HepG2 (cell line): ENCODE measurements around the gene NOTUM. TPM values are rescaled to one million over a fixed set of nuclear protein-coding genes. Genes with fewer than 3 reads are reported as not detected.

Experiments
- BRF2 ChIP-seq: sonication (generic); formaldehyde crosslinking; IDR thresholded peaks from 2 replicates; pipeline ENCODE4 v1.8.1; 2022; ENCODE audit warnings: mild to moderate bottlenecking, missing genetic modification reagents
- CCAR2 ChIP-seq: fragments of 200-400 bp; formaldehyde crosslinking; optimal IDR thresholded peaks from 2 replicates; pipeline ENCODE3; 2018; ENCODE audit warnings: low read depth, mild to moderate bottlenecking, low read length, moderate library complexity
- CREM ChIP-seq, 2 experiments: sonication (generic) in 1 of 2; formaldehyde crosslinking in 1 of 2; IDR thresholded peaks; 2 replicates each; pipeline versions ENCODE4 v1.4.0 to v1.6.1; 2016 to 2020; ENCODE audit warnings: antibody characterized with exemption in 1 of 2, mild to moderate bottlenecking in 1 of 2, missing genetic modification reagents in 1 of 2
- ELF3 ChIP-seq: IDR thresholded peaks from 2 replicates; pipeline ENCODE4 v1.6.1; 2016; ENCODE audit warnings: missing genetic modification reagents, missing compliant biosample characterization
- GFI1 ChIP-seq: sonication (generic); formaldehyde crosslinking; IDR thresholded peaks from 2 replicates; pipeline ENCODE4 v1.5.0; 2020; ENCODE audit warnings: missing genetic modification reagents, mild to moderate bottlenecking, borderline replicate concordance
- KLF11 ChIP-seq: IDR thresholded peaks from 2 replicates; pipeline ENCODE4 v1.6.1; 2016; ENCODE audit warnings: missing compliant biosample characterization
- MTF1 ChIP-seq: sonication (generic); formaldehyde crosslinking; IDR thresholded peaks from 2 replicates; pipeline ENCODE4 v1.5.0; 2020; ENCODE audit warnings: missing genetic modification reagents
- NR1H2 ChIP-seq: sonication (generic); formaldehyde crosslinking; IDR thresholded peaks from 2 replicates; pipeline ENCODE4 v1.8.1; 2022; ENCODE audit warnings: low read depth, missing genetic modification reagents, borderline replicate concordance
- PHF8 ChIP-seq: sonication (generic); formaldehyde crosslinking; IDR thresholded peaks from 2 replicates; pipeline ENCODE4 v1.5.0; 2020; ENCODE audit warnings: missing genetic modification reagents
- TCF12 ChIP-seq, 2 experiments: fragments of 450-650 bp in 1 of 2; sonication (generic) in 1 of 2; formaldehyde crosslinking in 1 of 2; IDR thresholded peaks; 2 replicates each; pipeline versions ENCODE4 v1.6.1 to v1.8.0; 2017 to 2022; ENCODE audit warnings: antibody characterized with exemption in 1 of 2, mild to moderate bottlenecking in 1 of 2, missing genetic modification reagents in 1 of 2, moderate library complexity in 1 of 2
- U2AF1 ChIP-seq: fragments of 200-400 bp; formaldehyde crosslinking; optimal IDR thresholded peaks from 2 replicates; pipeline ENCODE3; 2017; ENCODE audit warnings: mild to moderate bottlenecking, low read depth, low read length
- ZNF251 ChIP-seq: sonication (generic); formaldehyde crosslinking; IDR thresholded peaks from 2 replicates; pipeline ENCODE4 v1.9.0; 2021; ENCODE audit warnings: mild to moderate bottlenecking, missing genetic modification reagents
- ZNF276 ChIP-seq: sonication (generic); formaldehyde crosslinking; IDR thresholded peaks from 2 replicates; pipeline ENCODE4 v1.4.0; 2020; ENCODE audit warnings: mild to moderate bottlenecking, low read depth, missing genetic modification reagents
- ZNF333 ChIP-seq: sonication (generic); formaldehyde crosslinking; IDR thresholded peaks from 2 replicates; pipeline ENCODE4 v1.4.0; 2020; ENCODE audit warnings: mild to moderate bottlenecking, missing genetic modification reagents, borderline replicate concordance
- ZNF34 ChIP-seq: sonication (generic); formaldehyde crosslinking; IDR thresholded peaks from 2 replicates; pipeline ENCODE4 v1.4.0; 2020; ENCODE audit warnings: mild to moderate bottlenecking, missing genetic modification reagents, borderline replicate concordance
- ZNF354B ChIP-seq: sonication (generic); formaldehyde crosslinking; IDR thresholded peaks from 2 replicates; pipeline ENCODE4 v1.8.0; 2022; ENCODE audit warnings: mild to moderate bottlenecking, missing genetic modification reagents
- ZNF619 ChIP-seq: sonication (generic); formaldehyde crosslinking; IDR thresholded peaks from 2 replicates; pipeline ENCODE4 v1.4.0; 2020; ENCODE audit warnings: mild to moderate bottlenecking, missing genetic modification reagents
- ZNF709 ChIP-seq: sonication (generic); formaldehyde crosslinking; IDR thresholded peaks from 2 replicates; pipeline ENCODE4 v1.5.0; 2020; ENCODE audit warnings: mild to moderate bottlenecking, missing genetic modification reagents
- ZNF792 ChIP-seq: IDR thresholded peaks from 2 replicates; pipeline ENCODE4 v1.6.1; 2016
- ZNF839 ChIP-seq: sonication (generic); formaldehyde crosslinking; IDR thresholded peaks from 2 replicates; pipeline ENCODE4 v1.4.0; 2020; ENCODE audit warnings: missing genetic modification reagents, mild to moderate bottlenecking, borderline replicate concordance
- ZSCAN30 ChIP-seq: sonication (generic); formaldehyde crosslinking; IDR thresholded peaks from 2 replicates; pipeline ENCODE4 v1.5.0; 2020; ENCODE audit warnings: mild to moderate bottlenecking, missing genetic modification reagents
- polyA plus RNA-seq, 8 experiments: library from polyadenylated mRNA; depleted of rRNA in 3 of 8; stranded (reverse) in 7 of 8; unstranded in 1 of 8; fragments of >200 nt; fragmentation: Illumina TruSeq in 4 of 8; extraction: Trizol in 4 of 8; gene quantifications; 2 replicates each; pipeline versions ENCODE4 v1.2.1 to v1.2.3, GENCODE V29; 2011 to 2016; ENCODE audit warnings: low read depth in 4 of 8, missing spikeins in 1 of 8, mixed read lengths in 1 of 8; ENCODE audit not compliant: insufficient read depth in 1 of 8
- total RNA-seq, 5 experiments: library from RNA; depleted of rRNA; stranded (reverse); fragments of >200 nt; fragmentation: Illumina TruSeq; extraction: Trizol; gene quantifications; 2 replicates each; pipeline ENCODE4 v1.2.3, GENCODE V29; 2016; ENCODE audit warnings: low read depth in 1 of 5
- TF ChIP-seq, protein P1 (sequence below), 2 experiments: IDR thresholded peaks; 2 replicates each; pipeline ENCODE4 v1.6.1; 2011 to 2012; ENCODE audit warnings: low read length in 2 of 2, borderline replicate concordance in 1 of 2, low read depth in 1 of 2, mild to moderate bottlenecking in 1 of 2, moderate library complexity in 1 of 2

Gene NOTUM
- total and polyA plus RNA-seq, 2 of the 13 experiments (the other 11 are each of a cell fraction or from before 2014, with no cell fraction given), result 150 to 160 TPM

- TF ChIP-seq BRF2 (CRISPR knock-in tag) (no peak), ZNF34 (CRISPR knock-in tag) (no peak; the same call in 1 of the 2 replicates), KLF11 (CRISPR knock-in tag) (peak; percentile 37; the same call in 1 of the 2 replicates), ZNF354B (CRISPR knock-in tag) (no peak), GFI1 (CRISPR knock-in tag) (peak; percentile 81), PHF8 (CRISPR knock-in tag) (no peak; the same call in 1 of the 2 replicates), MTF1 (0 out of 2 replicates have a peak, but pooled peaks have one; percentile 78), CCAR2 (peak; percentile 31), ZSCAN30 (CRISPR knock-in tag) (no peak), ZNF251 (CRISPR knock-in tag) (no peak), CREM (IDR thresholded peaks at IDR 0.05) (peak; percentile 59; the same call in 1 of the 2 replicates), CREM (CRISPR knock-in tag; IDR thresholded peaks at IDR 0.05) (no peak), TCF12 (IDR thresholded peaks at IDR 0.05) (no peak), TCF12 (CRISPR knock-in tag; IDR thresholded peaks at IDR 0.05) (peak; percentile 98), U2AF1 (peak; percentile 33), ZNF619 (CRISPR knock-in tag) (peak; percentile 67), ZNF709 (CRISPR knock-in tag) (no peak; the same call in 1 of the 2 replicates), ZNF839 (no peak), ZNF276 (CRISPR knock-in tag) (no peak), ELF3 (peak; percentile 74), NR1H2 (CRISPR knock-in tag) (no peak; the same call in 1 of the 2 replicates), ZNF333 (CRISPR knock-in tag) (peak; percentile 92), ZNF792 (CRISPR knock-in tag) (peak; percentile 91)
- TF ChIP-seq, protein P1, sequence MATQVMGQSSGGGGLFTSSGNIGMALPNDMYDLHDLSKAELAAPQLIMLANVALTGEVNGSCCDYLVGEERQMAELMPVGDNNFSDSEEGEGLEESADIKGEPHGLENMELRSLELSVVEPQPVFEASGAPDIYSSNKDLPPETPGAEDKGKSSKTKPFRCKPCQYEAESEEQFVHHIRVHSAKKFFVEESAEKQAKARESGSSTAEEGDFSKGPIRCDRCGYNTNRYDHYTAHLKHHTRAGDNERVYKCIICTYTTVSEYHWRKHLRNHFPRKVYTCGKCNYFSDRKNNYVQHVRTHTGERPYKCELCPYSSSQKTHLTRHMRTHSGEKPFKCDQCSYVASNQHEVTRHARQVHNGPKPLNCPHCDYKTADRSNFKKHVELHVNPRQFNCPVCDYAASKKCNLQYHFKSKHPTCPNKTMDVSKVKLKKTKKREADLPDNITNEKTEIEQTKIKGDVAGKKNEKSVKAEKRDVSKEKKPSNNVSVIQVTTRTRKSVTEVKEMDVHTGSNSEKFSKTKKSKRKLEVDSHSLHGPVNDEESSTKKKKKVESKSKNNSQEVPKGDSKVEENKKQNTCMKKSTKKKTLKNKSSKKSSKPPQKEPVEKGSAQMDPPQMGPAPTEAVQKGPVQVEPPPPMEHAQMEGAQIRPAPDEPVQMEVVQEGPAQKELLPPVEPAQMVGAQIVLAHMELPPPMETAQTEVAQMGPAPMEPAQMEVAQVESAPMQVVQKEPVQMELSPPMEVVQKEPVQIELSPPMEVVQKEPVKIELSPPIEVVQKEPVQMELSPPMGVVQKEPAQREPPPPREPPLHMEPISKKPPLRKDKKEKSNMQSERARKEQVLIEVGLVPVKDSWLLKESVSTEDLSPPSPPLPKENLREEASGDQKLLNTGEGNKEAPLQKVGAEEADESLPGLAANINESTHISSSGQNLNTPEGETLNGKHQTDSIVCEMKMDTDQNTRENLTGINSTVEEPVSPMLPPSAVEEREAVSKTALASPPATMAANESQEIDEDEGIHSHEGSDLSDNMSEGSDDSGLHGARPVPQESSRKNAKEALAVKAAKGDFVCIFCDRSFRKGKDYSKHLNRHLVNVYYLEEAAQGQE (IDR thresholded peaks at IDR 0.05; ENCODE audit: borderline replicate concordance in 1 of 2, low read depth in 1 of 2, low read length in 2 of 2), result peak in 1 of 2 experiments; percentile 56; a peak in 2 of 4 replicates
These were observed 40.0 kb upstream of the NOTUM start (continued) for GRCh38 chr17:82000803-82001570.
